ENCODE measurements around the gene OR51G2. TPM values are rescaled to one million over a fixed set of nuclear protein-coding genes. Genes with fewer than 3 reads are reported as not detected.
"Not testable (repeated sequence)": the region's sequence is repeated elsewhere in the genome, so short reads cannot be mapped to it uniquely, and the experiment has no call there.

OR51G2 gene
- polyA plus RNA-seq (ENCODE audit: insufficient read length): not detected
- long read RNA-seq, donor 1: 0 reads
- long read RNA-seq, donor 2: 0 reads
- long read RNA-seq, donor 3: 0 reads
- long read RNA-seq, donor 4: 0 reads
- long read RNA-seq, donor 5: 0 reads
- long read RNA-seq, donor 6: 0 reads
- long read RNA-seq, donor 7: 0 reads
- long read RNA-seq, donor 8: 0 reads

GRCh38 chr11:4919250-4919649 is at the start of gene OR51G2:
OR51G2 (minus strand) TSS chr11:4919350; CDS start chr11:4915663, 3,687 bp downstream.
- no peak for DNase-seq

GRCh38 chr11:4962816-4963215 is 43.7 kb upstream of the OR51G2 start:
- no peak for DNase-seq

- DNase-seq: no peak
These were observed 41.7 kb upstream of the OR51G2 start for GRCh38 chr11:4960877-4961276.

- DNase-seq: no peak
These were observed 38.2 kb upstream of the OR51G2 start for GRCh38 chr11:4957396-4957795.

- DNase-seq: not testable (repeated sequence)
These were observed 36.5 kb upstream of the OR51G2 start, which contains the start of gene OR51A2 for GRCh38 chr11:4955613-4956012. OR51A2 (minus strand) TSS chr11:4955713; CDS start chr11:4955713, 0 bp downstream.

- no peak for DNase-seq
These were observed 28.4 kb upstream of the OR51G2 start, which contains the start of gene OR51A4 for GRCh38 chr11:4947505-4947904. OR51A4 (minus strand) TSS chr11:4947605; CDS start chr11:4947100, 505 bp downstream.

GRCh38 chr11:4936745-4937144 is 17.6 kb upstream of the OR51G2 start:
- DNase-seq: no peak

- no peak for DNase-seq
These were observed 13.6 kb upstream of the OR51G2 start for GRCh38 chr11:4932751-4933150.

GRCh38 chr11:4926608-4927007 is 7.5 kb upstream of the OR51G2 start:
- DNase-seq: no peak

GRCh38 chr11:4924239-4924638 is 5.1 kb upstream of the OR51G2 start, which contains the start of gene OR51G1:
OR51G1 (minus strand) TSS chr11:4924339; CDS start chr11:4924339, 0 bp downstream.
- DNase-seq: no peak

GRCh38 chr11:4922304-4922703 is 3.2 kb upstream of the OR51G2 start:
- DNase-seq: no peak

- no peak for DNase-seq
These were observed 2.6 kb upstream of the OR51G2 start for GRCh38 chr11:4921796-4922195.

- DNase-seq: peak; percentile 13
These were observed 2.6 kb downstream of the OR51G2 start for GRCh38 chr11:4916581-4916980.

- no peak for DNase-seq
These were observed 15.7 kb downstream of the OR51G2 start, which contains the start of gene OR51A7 for GRCh38 chr11:4903484-4903883. OR51A7 (plus strand) TSS chr11:4903783; CDS start chr11:4907370, 3,587 bp downstream.

- no peak for DNase-seq
These were observed 27.0 kb downstream of the OR51G2 start for GRCh38 chr11:4891996-4892640.

- DNase-seq: no peak
These were observed 28.9 kb downstream of the OR51G2 start for GRCh38 chr11:4890279-4890678.

GRCh38 chr11:4887591-4887990 is 31.6 kb downstream of the OR51G2 start:
- no peak for DNase-seq

- no peak for DNase-seq
These were observed 33.0 kb downstream of the OR51G2 start for GRCh38 chr11:4886186-4886585.

GRCh38 chr11:4884361-4884760 is 34.8 kb downstream of the OR51G2 start:
- no peak for DNase-seq

GRCh38 chr11:4882543-4882942 is 36.6 kb downstream of the OR51G2 start:
- no peak for DNase-seq

GRCh38 chr11:4881860-4882500 is 37.2 kb downstream of the OR51G2 start, which contains the start of gene OR51T1:
OR51T1 (plus strand) TSS chr11:4881900; CDS start chr11:4881900, 0 bp downstream.
- DNase-seq: peak; percentile 12

GRCh38 chr11:4881188-4881587 is 38.0 kb downstream of the OR51G2 start:
- no peak for DNase-seq

- no peak for DNase-seq
These were observed 53.3 kb downstream of the OR51G2 start for GRCh38 chr11:4865855-4866254.
